Measurements from ENCODE around the gene SMLR1.

DNA sequence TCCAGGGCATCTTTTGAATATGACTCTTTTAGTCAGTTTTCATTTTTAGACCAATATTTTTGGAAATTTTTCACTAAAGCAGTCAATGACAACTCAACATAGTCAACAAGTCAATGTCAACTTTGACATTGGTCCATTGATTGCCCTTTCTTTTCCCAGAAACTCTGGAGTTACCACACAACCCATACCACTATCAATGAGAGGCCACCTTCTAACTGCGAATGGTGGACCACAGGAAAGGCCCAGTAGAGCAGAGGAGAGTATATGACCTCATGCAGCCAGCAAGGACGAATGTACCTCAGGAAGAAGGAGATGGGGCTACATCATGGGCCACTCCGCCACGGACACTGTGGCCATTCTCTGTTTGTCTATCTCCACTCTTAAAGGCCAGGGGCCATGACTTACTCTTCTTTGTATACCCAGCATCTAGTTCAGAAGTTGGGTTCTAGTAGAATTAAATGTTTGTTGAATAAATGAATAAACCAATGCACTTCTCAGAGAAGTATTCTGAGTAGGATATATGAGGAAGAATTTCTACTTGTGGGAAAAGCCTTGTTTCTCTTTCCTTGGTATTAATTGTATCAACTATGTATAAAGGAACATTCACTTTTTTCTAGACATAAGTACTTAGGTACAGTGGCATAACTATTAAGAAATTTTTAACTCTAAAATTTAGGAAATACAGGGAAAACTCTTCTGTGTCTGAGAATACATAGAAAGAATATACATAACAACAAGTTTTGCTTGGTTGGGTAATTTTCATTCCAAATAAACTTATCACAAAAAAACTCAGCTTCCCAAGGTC lies 562 bp upstream of the SMLR1 start:
- TF ChIP-seq EZH2 (IDR thresholded peaks at IDR 0.05; ENCODE audit: borderline replicate concordance, low read length): no peak
- TF ChIP-seq, protein P1, sequence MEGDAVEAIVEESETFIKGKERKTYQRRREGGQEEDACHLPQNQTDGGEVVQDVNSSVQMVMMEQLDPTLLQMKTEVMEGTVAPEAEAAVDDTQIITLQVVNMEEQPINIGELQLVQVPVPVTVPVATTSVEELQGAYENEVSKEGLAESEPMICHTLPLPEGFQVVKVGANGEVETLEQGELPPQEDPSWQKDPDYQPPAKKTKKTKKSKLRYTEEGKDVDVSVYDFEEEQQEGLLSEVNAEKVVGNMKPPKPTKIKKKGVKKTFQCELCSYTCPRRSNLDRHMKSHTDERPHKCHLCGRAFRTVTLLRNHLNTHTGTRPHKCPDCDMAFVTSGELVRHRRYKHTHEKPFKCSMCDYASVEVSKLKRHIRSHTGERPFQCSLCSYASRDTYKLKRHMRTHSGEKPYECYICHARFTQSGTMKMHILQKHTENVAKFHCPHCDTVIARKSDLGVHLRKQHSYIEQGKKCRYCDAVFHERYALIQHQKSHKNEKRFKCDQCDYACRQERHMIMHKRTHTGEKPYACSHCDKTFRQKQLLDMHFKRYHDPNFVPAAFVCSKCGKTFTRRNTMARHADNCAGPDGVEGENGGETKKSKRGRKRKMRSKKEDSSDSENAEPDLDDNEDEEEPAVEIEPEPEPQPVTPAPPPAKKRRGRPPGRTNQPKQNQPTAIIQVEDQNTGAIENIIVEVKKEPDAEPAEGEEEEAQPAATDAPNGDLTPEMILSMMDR (conservative IDR thresholded peaks at IDR 0.05 in 1 of 2, IDR thresholded peaks at IDR 0.05 in 1 of 2; ENCODE audit: extremely low read depth in 1 of 2, insufficient read depth in 1 of 2, low read depth in 1 of 2, low read length in 2 of 2): no peak

Data from mammary epithelial cell (primary cell).